Adrenal gland (tissue), 5 donors: ENCODE results near the gene RPS6KA2.

Source experiments
- CTCF ChIP-seq, 6 experiments: fragments of 450-650 bp in 4 of 6; fragments of 200-600 bp in 2 of 6; sonication (generic) in 1 of 6; IDR thresholded peaks; 1 replicate in 5 of 6; 2 replicates in 1 of 6; pipeline versions ENCODE4 v1.5.1 to v1.8.0; 2016 to 2021; ENCODE audit warnings: antibody characterized with exemption in 6 of 6, mild to moderate bottlenecking in 2 of 6, moderate library complexity in 1 of 6
- POLR2A ChIP-seq, 2 donors: fragments of 450-650 bp; IDR thresholded peaks; one replicate each; pipeline ENCODE4 v1.6.1; 2017; ENCODE audit warnings: antibody characterized with exemption in 2 of 2, mild to moderate bottlenecking in 2 of 2, moderate library complexity in 1 of 2
- donor health status: DM: no; HTN: no; CAD: no.

GRCh38 chr6:166659581-166659980, 32.5 kb upstream of the RPS6KA2 start:
- TF ChIP-seq CTCF (IDR thresholded peaks at IDR 0.05) (no peak), POLR2A (IDR thresholded peaks at IDR 0.05) (no peak)
